Mammary epithelial cell (primary cell): ENCODE data around the gene VWC2.

Experiments
- EZH2 ChIP-seq: IDR thresholded peaks from 2 replicates; pipeline ENCODE4 v1.6.1; 2012; ENCODE audit warnings: low read length, inconsistent platforms, borderline replicate concordance
- TF ChIP-seq, protein P1 (sequence below), 2 donors: IDR thresholded peaks in 1 of 2; conservative IDR thresholded peaks in 1 of 2; 2 replicates each; pipeline ENCODE4 v1.5.1; 2011 to 2012; ENCODE audit warnings: inconsistent platforms in 2 of 2, low read length in 2 of 2, mild to moderate bottlenecking in 2 of 2, control low read depth in 1 of 2, low read depth in 1 of 2; ENCODE audit not compliant: insufficient read depth in 1 of 2; ENCODE audit errors: extremely low read depth in 1 of 2

- TF ChIP-seq, protein P1, sequence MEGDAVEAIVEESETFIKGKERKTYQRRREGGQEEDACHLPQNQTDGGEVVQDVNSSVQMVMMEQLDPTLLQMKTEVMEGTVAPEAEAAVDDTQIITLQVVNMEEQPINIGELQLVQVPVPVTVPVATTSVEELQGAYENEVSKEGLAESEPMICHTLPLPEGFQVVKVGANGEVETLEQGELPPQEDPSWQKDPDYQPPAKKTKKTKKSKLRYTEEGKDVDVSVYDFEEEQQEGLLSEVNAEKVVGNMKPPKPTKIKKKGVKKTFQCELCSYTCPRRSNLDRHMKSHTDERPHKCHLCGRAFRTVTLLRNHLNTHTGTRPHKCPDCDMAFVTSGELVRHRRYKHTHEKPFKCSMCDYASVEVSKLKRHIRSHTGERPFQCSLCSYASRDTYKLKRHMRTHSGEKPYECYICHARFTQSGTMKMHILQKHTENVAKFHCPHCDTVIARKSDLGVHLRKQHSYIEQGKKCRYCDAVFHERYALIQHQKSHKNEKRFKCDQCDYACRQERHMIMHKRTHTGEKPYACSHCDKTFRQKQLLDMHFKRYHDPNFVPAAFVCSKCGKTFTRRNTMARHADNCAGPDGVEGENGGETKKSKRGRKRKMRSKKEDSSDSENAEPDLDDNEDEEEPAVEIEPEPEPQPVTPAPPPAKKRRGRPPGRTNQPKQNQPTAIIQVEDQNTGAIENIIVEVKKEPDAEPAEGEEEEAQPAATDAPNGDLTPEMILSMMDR (conservative IDR thresholded peaks at IDR 0.05 in 1 of 2, IDR thresholded peaks at IDR 0.05 in 1 of 2; ENCODE audit: extremely low read depth in 1 of 2, insufficient read depth in 1 of 2, low read depth in 1 of 2, low read length in 2 of 2): no peak
- TF ChIP-seq EZH2: peak; percentile 78
Measured at GRCh38 chr7:49773936-49774458, 559 bp downstream of the VWC2 start.
